Activated B cell treated with CpG ODN at 0.5 μM for 24 hours (primary cell): ENCODE results near the gene RUSF1. TPM values are rescaled to one million over a fixed set of nuclear protein-coding genes. Genes with fewer than 3 reads are reported as not detected.

Experiments
- ATAC-seq: fragments of 200-7000 bp; cut with Tn5 transposase; one replicate; pipeline ENCODE4 v1.10.0; 2021; ENCODE audit warnings: low read depth, mild to moderate bottlenecking, moderate library complexity
- CTCF ChIA-PET: fragments of 350-600 bp; sonication (Branson Sonifier 250); formaldehyde crosslinking; loops from one replicate; lab custom pipeline; 2021; ENCODE audit warnings: antibody characterized with exemption; lab: Charles Lee
- POLR2A ChIA-PET: fragments of 350-600 bp; sonication (Branson Sonifier 250); formaldehyde crosslinking; loops from one replicate; lab custom pipeline; 2021; ENCODE audit warnings: antibody characterized with exemption; lab: Charles Lee
- DNase-seq: peaks from one replicate; pipeline ENCODE4 v3.0.0; 2022
- H3K27ac Mint-ChIP-seq: one replicate; pipeline ENCODE4 v1.8.0; 2020; ENCODE audit warnings: mixed read lengths
- H3K27me3 Mint-ChIP-seq: one replicate; pipeline ENCODE4 v1.8.0; 2021; ENCODE audit warnings: mixed read lengths
- H3K36me3 Mint-ChIP-seq: one replicate; pipeline ENCODE4 v1.8.0; 2021; ENCODE audit warnings: low read depth, mixed read lengths
- H3K4me1 Mint-ChIP-seq: one replicate; pipeline ENCODE4 v1.8.0; 2021; ENCODE audit warnings: mixed read lengths
- H3K4me3 Mint-ChIP-seq: one replicate; pipeline ENCODE4 v1.8.0; 2020; ENCODE audit warnings: mild to moderate bottlenecking, mixed read lengths
- H3K9me3 Mint-ChIP-seq: one replicate; pipeline ENCODE4 v1.8.0; 2020; ENCODE audit warnings: mixed read lengths
- intact Hi-C: fragments of 100-400 bp; cut with micrococcal nuclease; formaldehyde crosslinking; loops from one replicate; pipeline ENCODE4 v1.15.1; 2024
- total RNA-seq: library from RNA; stranded (reverse); gene quantifications from 2 replicates; pipeline ENCODE4 v1.2.3, GENCODE V29; 2022
- TF ChIP-seq, protein P1 (sequence below): fragments of 200-600 bp; IDR thresholded peaks from one replicate; pipeline ENCODE4 v1.8.0; 2022; ENCODE audit warnings: antibody characterized with exemption, mild to moderate bottlenecking

Gene RUSF1
- total RNA-seq, 1 donor from 2014 or later, result 59.7 TPM

DNA sequence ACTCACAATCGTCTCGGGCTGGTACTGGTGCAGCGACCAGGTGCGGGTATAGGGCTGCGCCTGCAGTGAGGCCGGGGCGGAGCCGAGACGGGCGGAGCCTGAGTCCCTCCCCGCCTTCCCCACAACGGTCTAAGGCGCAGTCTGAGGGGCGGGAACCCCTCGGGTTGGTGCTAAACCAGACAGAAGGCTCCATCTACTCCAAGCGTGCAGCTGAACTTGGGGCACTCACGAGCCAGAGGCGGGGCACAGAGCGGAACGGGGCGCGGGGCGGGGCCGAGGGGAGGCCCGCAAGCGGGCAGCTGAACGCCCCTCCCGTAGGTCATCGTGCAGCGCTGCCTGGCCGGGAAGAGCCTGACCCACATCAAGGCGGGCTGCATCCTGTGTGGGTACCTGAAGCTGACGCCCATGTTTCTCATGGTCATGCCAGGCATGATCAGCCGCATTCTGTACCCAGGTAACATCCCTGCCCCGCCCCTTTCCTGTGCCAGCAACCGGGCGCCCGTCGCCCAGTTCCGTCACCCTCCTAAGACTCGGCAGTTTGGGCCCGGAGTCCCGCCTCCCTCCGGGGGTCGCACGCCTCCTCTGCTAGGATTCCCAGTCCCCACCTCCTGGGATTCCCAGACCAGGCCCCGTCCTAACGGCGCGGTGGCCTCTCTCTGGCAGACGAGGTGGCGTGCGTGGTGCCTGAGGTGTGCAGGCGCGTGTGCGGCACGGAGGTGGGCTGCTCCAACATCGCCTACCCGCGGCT is 20.3 kb downstream of the RUSF1 start:
- ChIA-PET POLR2A (interaction anchor here (0.6 to 2.3 kb wide), 7 partner anchors 11 to 225 kb away, joined by 3 to 8 read pairs (median 4); partner anchors contain the start of genes ARMC5 and RUSF1), CTCF (no interaction called here)
- peaks cover 23% of the 10 kb centered on the region for H3K36me3 Mint-ChIP-seq
- peaks cover 9% of the 10 kb centered on the region for H3K4me1 Mint-ChIP-seq
- H3K9me3 Mint-ChIP-seq, result no peaks in the 10 kb centered on the region
- peak; percentile 95 for ATAC-seq
- TF ChIP-seq, protein P1, sequence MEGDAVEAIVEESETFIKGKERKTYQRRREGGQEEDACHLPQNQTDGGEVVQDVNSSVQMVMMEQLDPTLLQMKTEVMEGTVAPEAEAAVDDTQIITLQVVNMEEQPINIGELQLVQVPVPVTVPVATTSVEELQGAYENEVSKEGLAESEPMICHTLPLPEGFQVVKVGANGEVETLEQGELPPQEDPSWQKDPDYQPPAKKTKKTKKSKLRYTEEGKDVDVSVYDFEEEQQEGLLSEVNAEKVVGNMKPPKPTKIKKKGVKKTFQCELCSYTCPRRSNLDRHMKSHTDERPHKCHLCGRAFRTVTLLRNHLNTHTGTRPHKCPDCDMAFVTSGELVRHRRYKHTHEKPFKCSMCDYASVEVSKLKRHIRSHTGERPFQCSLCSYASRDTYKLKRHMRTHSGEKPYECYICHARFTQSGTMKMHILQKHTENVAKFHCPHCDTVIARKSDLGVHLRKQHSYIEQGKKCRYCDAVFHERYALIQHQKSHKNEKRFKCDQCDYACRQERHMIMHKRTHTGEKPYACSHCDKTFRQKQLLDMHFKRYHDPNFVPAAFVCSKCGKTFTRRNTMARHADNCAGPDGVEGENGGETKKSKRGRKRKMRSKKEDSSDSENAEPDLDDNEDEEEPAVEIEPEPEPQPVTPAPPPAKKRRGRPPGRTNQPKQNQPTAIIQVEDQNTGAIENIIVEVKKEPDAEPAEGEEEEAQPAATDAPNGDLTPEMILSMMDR, result no peak
- peak overlapping the region; percentile 86 for H3K4me3 Mint-ChIP-seq
- no peak overlapping the region for H3K27ac Mint-ChIP-seq
- intact Hi-C loops, result loop anchor here (1.0 to 2.0 kb wide), 3 partner anchors 11 to 29 kb away; partner anchors contain the start of genes ARMC5 and TGFB1I1
- peak; percentile 59 for DNase-seq
- peaks cover 7% of the 10 kb centered on the region for H3K27me3 Mint-ChIP-seq

DNA sequence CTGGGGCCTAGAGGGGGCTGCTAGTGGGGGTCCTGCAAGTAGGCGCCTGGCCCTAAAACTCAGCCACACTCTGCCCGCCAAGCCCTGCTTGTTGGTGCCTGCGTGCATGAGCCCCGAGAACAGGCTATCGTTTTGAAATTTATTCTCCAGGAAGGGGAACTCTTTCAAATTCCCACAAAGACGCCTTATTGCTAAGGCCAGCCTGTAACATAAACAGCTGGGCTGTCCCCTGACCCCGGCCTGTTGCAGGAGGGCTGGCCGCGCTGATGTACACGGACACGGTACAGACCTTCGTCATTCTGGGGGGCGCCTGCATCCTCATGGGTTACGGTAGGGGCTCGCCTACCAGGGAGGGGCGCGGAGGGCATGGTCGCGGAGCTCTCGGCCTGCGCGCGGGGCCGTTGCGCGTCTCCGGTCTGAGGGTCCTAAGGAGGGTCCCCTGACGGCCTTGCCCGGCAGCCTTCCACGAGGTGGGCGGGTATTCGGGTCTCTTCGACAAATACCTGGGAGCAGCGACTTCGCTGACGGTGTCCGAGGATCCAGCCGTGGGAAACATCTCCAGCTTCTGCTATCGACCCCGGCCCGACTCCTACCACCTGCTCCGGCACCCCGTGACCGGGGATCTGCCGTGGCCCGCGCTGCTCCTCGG is 21.0 kb downstream of the RUSF1 start:
- H3K27me3 Mint-ChIP-seq, result peaks cover 7% of the 10 kb centered on the region
- intact Hi-C loops, result loop anchor here (1.0 to 2.0 kb wide), 3 partner anchors 10 to 28 kb away; partner anchors contain the start of genes ARMC5 and TGFB1I1
- POLR2A ChIA-PET, result interaction anchor here (1.0 to 2.3 kb wide), 5 partner anchors 10 to 29 kb away, joined by 3 to 8 read pairs (median 5); partner anchors contain the start of genes ARMC5 and RUSF1

DNA sequence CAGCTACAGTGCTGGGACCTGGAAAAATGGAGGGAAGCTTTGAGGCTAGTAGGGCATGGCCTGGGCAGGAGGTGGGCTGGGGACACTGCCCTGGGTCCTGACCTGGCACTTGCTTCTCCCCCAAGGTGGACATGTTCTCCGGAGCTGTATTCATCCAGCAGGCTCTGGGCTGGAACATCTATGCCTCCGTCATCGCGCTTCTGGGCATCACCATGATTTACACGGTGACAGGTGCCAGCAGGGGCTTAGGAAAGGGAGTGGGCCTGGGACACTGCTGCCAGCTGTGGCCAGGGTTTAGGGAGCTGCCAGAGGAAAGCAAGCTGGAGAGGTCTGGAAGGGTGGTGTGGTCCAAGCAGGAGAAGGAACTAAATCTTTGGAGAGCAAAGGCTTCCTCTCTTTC is 22.1 kb downstream of the RUSF1 start:
- CTCF ChIA-PET, result no interaction called here
- H3K27ac Mint-ChIP-seq, result no peak overlapping the region
- H3K4me3 Mint-ChIP-seq, result no peak overlapping the region

More for the DNA sequence above, 21.0 kb downstream of the RUSF1 start:
- TF ChIP-seq, protein P1, result no peak
- Mint-ChIP-seq H3K4me1 (peaks cover 9% of the 10 kb centered on the region), H3K27ac (no peak overlapping the region), H3K4me3 (peak overlapping the region; percentile 86), H3K36me3 (peaks cover 16% of the 10 kb centered on the region), H3K9me3 (no peaks in the 10 kb centered on the region)
- DNase-seq (no peak), ATAC-seq (no peak)
- CTCF ChIA-PET, result no interaction called here

DNA sequence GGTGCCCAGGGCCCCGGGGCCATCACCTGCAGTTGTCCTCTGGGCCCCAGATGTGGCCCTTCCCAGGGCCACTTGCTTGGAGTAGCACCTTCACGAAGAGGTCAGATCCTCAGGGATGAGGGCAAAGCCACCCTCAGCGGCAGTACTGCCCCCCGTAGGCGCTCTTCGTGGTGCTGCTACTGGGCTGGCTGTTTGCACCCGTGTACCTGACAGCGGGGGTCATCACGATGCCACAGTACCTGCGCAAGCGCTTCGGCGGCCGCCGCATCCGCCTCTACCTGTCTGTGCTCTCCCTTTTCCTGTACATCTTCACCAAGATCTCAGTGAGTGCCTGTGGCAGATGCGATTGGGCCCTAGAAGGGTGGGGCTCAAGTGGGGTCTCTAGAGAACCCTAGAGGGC is 22.6 kb downstream of the RUSF1 start:
- H3K4me1 Mint-ChIP-seq, result peaks cover 9% of the 10 kb centered on the region
- H3K27ac Mint-ChIP-seq, result no peak overlapping the region
- H3K4me3 Mint-ChIP-seq, result no peak overlapping the region
- intact Hi-C loops, result no loop called here
- H3K36me3 Mint-ChIP-seq, result peaks cover 4% of the 10 kb centered on the region
- POLR2A ChIA-PET, result no interaction called here
- H3K9me3 Mint-ChIP-seq, result no peaks in the 10 kb centered on the region
- no peak for ATAC-seq
- peaks cover 9% of the 10 kb centered on the region for H3K27me3 Mint-ChIP-seq
- CTCF ChIA-PET, result interaction anchor here (0.8 kb wide), 1 partner anchor 501 kb away, joined by 3 read pairs; the partner anchor contains the start of gene HSD3B7
- no peak for DNase-seq
- TF ChIP-seq, protein P1, result no peak

More for the DNA sequence above, 22.1 kb downstream of the RUSF1 start:
- TF ChIP-seq, protein P1, result no peak
- Mint-ChIP-seq H3K36me3 (peaks cover 9% of the 10 kb centered on the region), H3K4me1 (peaks cover 9% of the 10 kb centered on the region), H3K9me3 (no peaks in the 10 kb centered on the region), H3K27me3 (peaks cover 9% of the 10 kb centered on the region)
- DNase-seq (no peak), ATAC-seq (no peak)
- POLR2A ChIA-PET, result no interaction called here
- intact Hi-C loops, result loop anchor here (2.0 kb wide), 1 partner anchor 13 kb away; the partner anchor contains the start of gene TGFB1I1
